HL-60 (cell line): ENCODE results near the gene BOLA3.

Experiments used
- DNase-seq, 2 experiments: peaks; one replicate each; pipeline ENCODE4 v3.0.0-alpha.2; 2010 to 2020; ENCODE audit warnings: low read depth in 1 of 2, low spot score in 1 of 2
- H3K27ac ChIP-seq: fragments of 250-450 bp; sonication (Bioruptor Pico); replicated peaks from 2 replicates; pipeline ENCODE4 v1.5.1; 2020; ENCODE audit warnings: mild to moderate bottlenecking, moderate library complexity
- H3K27me3 ChIP-seq: fragments of 250-450 bp; sonication (Bioruptor Pico); 2 replicates; pipeline ENCODE4 v1.5.1; 2021; ENCODE audit warnings: mild to moderate bottlenecking, moderate library complexity; ENCODE audit not compliant: insufficient read depth, poor library complexity, severe bottlenecking
- H3K4me3 ChIP-seq: replicated peaks from 2 replicates; pipeline ENCODE4 v1.5.1; 2011; ENCODE audit warnings: mild to moderate bottlenecking, control low read depth, low read length; ENCODE audit not compliant: insufficient read depth
- CTCF ChIP-seq: IDR thresholded peaks from one replicate; pipeline ENCODE4 v1.5.1; 2011; ENCODE audit warnings: low read length, control low read depth, inconsistent platforms; ENCODE audit not compliant: insufficient read depth
- GABPA ChIP-seq: IDR thresholded peaks from 2 replicates; pipeline ENCODE4 v1.6.1; 2012; ENCODE audit warnings: low read depth
- POLR2AphosphoS5 ChIP-seq: IDR thresholded peaks from 2 replicates; pipeline ENCODE4 v1.6.1; 2012; ENCODE audit warnings: low read depth
- REST ChIP-seq: IDR thresholded peaks from 2 replicates; pipeline ENCODE4 v1.6.1; 2012; ENCODE audit warnings: low read depth; ENCODE audit not compliant: insufficient replicate concordance
- SPI1 ChIP-seq: IDR thresholded peaks from 2 replicates; pipeline ENCODE4 v1.6.1; 2012; ENCODE audit warnings: low read depth, mild to moderate bottlenecking, borderline replicate concordance

The BOLA3 gene

GRCh38 chr2:74162951-74163350 lies 15.2 kb upstream of the BOLA3 start:
- DNase-seq, result no peak
- no peak overlapping the region for H3K4me3 ChIP-seq
- TF ChIP-seq REST (no peak), POLR2AphosphoS5 (no peak), SPI1 (no peak), GABPA (no peak), CTCF (no peak)
- no peak overlapping the region for H3K27ac ChIP-seq
- H3K27me3 ChIP-seq, result no peaks in the 10 kb centered on the region

- H3K27ac ChIP-seq, result no peak overlapping the region
- H3K4me3 ChIP-seq, result no peak overlapping the region
- TF ChIP-seq POLR2AphosphoS5 (no peak), SPI1 (no peak), GABPA (no peak), REST (no peak), CTCF (no peak)
- DNase-seq, result no peak
- H3K27me3 ChIP-seq, result no peaks in the 10 kb centered on the region
These were observed 8.1 kb upstream of the BOLA3 start for GRCh38 chr2:74155830-74156229.

- Histone ChIP-seq H3K27ac (no peak overlapping the region), H3K4me3 (no peak overlapping the region)
- TF ChIP-seq CTCF (no peak), REST (no peak), GABPA (no peak)
These were observed 5.2 kb upstream of the BOLA3 start for GRCh38 chr2:74152954-74153353.

More at GRCh38 chr2:74152954-74153353, 5.2 kb upstream of the BOLA3 start:
- no peaks in the 10 kb centered on the region for H3K27me3 ChIP-seq
- DNase-seq, result no peak
